GM20431 (cell line): ENCODE results near the gene KLF3.

Experiments
- in situ Hi-C: fragments of 300-500 bp; cut with MseI, MboI; formaldehyde crosslinking; loops from one replicate; pipeline ENCODE4 v1.15.0; 2020; ENCODE audit warnings: low sequenced_read_pairs; ENCODE audit not compliant: unreplicated experiment

KLF3 gene

DNA sequence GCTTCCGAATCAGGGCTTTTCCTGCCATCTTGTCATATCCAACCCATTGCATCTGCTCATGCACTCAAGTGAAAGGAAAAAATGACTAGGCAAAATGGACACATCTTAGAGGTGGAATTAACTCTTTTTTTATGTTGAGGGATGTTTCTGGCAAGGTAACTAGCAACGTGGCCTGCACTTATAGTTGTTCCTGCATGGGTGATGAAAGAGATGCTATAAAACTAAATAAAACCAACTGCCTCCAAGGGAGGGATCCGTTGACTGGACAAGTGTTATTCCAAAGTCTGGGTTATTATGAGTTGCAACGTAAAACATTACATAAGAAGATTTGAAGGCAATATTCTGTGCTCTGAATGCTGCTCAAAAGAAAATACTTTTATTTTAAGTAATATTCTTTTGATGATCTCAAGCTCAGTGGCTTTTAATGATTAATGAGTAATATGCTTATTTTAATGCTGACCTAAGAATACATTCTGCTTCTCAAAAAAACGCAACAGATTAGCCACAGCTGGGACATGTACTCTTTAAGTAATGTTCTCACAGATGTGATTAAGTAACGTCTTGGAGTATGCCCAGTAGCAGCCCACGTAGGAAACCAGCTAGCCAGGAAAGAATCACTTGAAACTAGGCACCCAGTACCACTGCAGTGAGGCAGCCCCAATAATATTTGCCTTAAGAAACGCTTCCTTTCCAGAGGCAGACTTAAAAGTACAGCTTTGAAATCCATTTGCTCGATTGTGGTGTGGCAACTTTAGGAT is 27.4 kb downstream of the KLF3 start:
- in situ Hi-C loops, result loop anchor here (25.0 kb wide), 1 partner anchor 629 kb away; no protein-coding TSS in a partner anchor

DNA sequence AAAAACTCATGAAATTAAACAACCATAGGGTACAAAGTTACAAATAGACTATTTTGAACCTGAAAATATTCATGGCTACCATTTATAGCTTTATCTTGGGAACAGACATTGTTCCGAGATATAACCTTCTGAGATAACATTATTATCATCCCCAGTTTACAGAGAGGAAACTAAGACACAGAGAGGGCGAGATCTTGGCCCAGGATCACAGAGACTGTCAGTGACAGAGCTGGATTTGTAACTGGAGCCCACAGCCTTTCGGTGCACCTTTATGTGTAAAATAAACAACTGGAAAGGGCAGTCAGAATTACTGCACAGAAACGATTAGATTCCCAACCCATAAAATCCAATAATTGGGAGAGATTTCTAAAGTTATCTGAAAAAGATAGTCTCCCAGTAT is 28.4 kb downstream of the KLF3 start:
- in situ Hi-C loops, result loop anchor here (25.0 kb wide), 1 partner anchor 630 kb away; no protein-coding TSS in a partner anchor

DNA sequence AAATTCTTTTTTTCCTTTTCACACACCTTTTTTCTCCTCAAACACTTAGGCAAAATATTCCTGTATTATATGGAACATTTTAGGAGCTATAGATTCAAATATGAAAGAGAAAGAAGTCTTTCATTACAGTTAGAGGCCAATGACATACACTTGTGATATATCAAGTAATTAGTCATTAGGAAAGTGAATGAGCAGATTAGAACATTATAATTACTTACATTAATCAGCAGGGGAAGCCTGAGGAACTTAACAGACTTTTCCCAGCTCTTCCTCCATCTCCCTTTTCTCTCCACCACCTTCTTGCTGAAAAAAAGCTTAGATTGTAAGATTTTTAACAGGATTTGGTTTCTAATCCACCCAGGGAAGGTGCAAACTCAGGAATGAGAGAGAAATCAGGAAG is 29.6 kb downstream of the KLF3 start:
- in situ Hi-C loops, result loop anchor here (25.0 kb wide), 1 partner anchor 631 kb away; no protein-coding TSS in a partner anchor

DNA sequence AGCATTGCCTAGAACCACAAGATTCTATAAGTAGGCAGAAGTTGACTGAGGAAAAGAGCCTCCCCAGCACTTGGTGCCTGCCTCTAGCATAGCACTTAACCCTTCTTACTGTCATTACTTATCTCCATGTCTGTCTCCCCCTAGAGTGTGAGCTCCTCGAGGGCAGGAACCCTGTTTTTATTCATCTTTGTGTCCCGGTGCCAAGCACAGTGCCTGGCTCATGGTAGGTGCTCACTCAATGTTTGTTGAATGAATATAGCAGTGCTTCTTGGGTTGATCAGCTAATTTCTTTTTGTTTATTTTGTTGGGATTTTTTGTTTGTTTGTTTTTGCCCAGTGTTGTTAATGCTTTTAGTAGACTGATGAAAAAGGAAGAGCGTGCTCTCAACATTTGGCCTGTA is 30.3 kb downstream of the KLF3 start:
- in situ Hi-C loops, result loop anchor here (25.0 kb wide), 1 partner anchor 632 kb away; no protein-coding TSS in a partner anchor

DNA sequence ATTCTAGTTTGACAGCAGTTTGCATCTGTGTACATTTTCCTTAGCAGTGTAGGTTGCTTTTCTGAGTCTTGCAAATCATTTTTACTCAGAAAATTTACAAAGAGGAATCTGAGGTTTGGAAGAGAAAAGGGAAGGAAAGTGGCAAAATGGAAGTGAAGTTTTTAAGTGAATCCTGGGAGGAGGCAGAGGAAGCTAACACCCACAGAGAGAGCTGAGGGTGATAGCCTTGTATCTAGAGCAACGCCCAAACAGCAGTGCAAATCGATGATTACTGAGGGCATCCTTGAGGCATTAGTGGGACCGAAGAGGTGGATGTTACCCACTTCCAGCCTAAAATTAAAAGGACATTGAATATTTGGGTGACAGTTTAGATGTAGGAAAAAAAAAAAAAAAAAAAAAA is 31.8 kb downstream of the KLF3 start:
- in situ Hi-C loops, result loop anchor here (25.0 kb wide), 1 partner anchor 634 kb away; no protein-coding TSS in a partner anchor

DNA sequence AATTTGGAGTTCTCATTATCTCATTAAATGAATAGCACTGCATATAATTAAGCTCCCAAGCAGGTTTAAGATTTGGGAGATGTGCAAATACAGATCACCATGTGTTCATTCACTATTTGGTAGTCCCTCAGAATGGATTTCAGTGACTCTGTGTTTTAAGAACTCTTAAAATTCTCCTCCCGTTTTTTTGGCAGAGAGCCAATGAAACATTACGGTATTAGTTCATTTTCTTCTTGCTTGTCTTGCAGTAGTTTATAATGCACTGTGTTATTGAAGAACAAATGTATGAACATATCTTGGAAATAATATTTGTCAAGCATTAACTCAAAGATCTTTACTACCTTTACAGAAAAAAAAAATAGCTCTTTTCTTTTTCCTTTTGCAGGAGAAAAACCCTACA is 32.7 kb downstream of the KLF3 start:
- in situ Hi-C loops, result loop anchor here (25.0 kb wide), 1 partner anchor 634 kb away; no protein-coding TSS in a partner anchor

DNA sequence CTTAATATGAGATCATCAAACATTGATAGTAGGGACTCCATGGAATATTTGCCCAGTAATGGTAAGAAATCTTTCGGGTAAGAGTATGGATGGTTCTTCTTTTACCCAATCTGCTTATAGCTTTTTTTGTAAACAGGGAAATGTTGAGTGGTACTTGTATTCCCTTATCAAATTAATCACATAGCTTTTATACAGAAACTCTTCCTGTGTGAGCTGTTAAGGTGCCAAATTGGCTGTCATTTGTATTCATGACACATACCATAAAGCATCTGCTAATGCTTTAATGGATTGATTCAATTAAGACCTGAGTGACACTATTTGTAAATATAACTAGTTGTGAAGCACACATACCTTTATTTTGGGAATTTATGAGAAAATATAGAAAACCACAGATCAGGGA is 34.2 kb downstream of the KLF3 start:
- in situ Hi-C loops, result loop anchor here (25.0 kb wide), 1 partner anchor 636 kb away; no protein-coding TSS in a partner anchor

DNA sequence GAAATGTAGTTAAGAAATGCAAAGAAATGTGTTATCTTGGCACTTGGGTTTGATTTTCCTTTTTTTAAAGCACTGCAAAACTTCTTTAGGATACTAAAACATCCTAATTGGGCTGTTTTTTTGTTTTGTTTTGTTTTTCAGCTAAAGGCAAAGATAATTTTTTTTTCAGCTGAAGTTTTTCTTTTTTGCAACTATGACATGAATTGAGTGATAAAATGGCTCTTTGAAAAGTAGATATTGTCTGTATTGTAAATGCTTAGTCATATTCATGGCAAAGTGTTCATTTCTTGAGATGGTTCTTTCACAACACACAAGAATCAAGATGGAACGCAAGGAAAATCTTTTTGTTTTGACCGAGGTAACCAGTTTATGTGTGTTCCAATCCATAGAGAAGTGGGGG is 35.1 kb downstream of the KLF3 start:
- in situ Hi-C loops, result loop anchor here (25.0 kb wide), 1 partner anchor 637 kb away; no protein-coding TSS in a partner anchor

DNA sequence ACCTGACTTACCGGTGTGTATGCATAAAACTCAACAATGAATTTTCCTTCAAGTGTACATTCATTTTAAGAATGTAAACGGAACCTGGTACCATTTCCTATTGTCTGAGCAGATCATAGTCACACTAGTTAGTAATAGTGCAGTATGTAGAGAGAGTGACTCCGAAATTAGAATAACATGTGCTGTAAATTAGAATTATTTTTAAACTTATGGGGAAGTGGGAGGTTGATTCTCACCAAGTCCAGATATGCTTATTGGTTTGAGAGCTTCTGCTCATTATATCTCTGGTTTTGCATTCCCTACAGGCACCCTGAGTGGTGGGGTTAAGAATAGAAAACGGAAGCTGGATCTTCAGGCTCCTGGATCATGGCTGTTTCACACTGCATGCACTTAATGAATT is 39.6 kb downstream of the KLF3 start:
- in situ Hi-C loops, result no loop called here

DNA sequence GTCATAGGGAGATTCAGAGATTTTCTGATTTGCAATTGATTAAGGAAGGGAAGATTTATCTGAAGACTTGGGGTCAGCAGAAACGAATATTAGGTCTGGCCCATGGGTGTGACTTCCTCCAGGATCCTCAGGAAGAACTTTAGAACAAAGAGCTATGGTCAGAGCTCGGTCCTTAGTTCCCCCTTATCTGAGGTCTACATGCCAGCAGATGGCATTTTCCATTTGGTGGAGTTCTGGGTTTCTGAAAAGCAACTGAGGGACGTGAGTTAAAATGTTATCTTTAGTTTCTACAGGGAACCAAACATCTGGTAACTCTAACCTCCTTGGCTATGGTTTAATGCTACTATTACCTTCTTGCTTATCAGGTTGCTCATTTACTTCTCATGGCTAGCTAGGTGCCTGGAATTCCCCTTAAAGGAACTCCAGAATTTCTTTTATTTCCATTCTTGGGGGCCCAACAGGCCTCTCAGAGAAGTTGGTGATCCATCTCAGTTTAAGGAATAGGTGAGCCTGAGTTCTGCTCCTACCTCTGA is 40.7 kb downstream of the KLF3 start:
- in situ Hi-C loops, result no loop called here

DNA sequence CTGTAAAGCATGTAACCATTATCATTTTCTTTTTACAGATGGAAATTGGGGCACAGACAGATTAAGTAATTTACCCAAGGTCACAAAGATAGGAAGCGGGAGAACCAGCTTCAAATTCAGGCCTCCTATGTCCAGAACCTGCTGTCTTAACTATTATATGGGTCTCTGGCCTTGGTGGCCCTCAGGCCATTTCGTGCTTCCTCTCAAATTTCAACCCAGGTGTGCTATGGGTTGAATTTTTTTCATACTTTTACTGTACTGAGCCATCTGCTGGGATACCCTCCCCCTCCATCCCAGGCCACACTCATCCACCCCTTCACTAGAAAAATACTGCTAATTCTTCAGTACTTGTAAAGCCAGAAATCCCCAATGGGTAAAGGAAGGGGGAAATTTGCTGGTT is 42.3 kb downstream of the KLF3 start:
- in situ Hi-C loops, result no loop called here

DNA sequence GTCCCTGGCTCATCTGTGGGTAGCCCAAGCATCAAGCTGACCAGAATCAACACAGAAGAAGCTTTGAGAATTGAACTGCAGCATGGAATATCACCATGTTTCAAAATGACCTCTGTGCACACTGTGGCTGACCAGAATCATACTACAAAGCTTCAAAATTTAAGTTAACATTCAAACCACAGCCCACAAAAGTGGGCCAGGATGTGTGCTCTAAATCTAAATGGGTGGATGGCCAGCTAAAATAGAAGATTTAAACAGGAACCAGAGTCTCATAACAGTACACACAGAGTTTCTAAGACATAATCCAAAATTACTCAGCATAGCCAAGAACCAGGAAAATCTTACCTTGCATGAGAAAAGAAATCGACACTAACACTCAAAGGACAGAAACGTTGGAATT is 46.1 kb downstream of the KLF3 start:
- in situ Hi-C loops, result no loop called here

DNA sequence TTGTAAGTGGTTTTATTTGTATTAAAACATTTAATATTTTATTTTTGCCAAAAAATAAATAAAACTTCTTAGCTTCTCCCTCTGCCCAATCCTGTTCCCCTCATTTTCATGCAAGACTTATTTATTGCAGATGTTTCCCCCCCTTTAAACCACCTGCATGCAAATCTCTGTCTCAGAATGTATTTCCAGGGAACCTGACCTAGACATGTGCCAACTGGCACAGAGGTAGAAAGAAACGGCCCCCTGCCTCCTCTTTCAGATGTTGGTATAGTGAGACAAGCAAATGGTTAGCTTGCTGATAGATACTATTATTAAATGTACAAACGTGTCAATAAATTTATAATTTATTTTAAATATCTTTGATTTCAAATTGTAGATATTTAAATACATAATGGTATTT is 47.1 kb downstream of the KLF3 start:
- in situ Hi-C loops, result no loop called here

DNA sequence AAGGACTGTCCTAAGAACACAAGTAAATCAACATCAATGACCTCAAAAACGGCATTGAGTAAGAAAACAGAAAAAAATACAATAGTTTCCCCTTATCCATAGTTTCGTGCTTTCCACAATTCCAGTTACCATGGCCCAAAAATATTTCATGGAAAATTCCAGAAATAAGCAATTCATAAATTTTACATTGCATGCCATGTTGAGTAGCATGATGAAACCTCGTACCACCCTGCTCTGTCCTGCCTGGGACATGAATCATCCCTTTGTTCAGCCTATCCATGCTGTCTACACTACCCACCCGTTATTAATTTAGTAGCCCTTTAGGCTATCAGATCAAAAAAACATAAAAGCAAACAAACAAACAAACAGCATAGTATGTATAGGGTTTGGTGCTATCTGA is 51.1 kb downstream of the KLF3 start:
- in situ Hi-C loops, result no loop called here

DNA sequence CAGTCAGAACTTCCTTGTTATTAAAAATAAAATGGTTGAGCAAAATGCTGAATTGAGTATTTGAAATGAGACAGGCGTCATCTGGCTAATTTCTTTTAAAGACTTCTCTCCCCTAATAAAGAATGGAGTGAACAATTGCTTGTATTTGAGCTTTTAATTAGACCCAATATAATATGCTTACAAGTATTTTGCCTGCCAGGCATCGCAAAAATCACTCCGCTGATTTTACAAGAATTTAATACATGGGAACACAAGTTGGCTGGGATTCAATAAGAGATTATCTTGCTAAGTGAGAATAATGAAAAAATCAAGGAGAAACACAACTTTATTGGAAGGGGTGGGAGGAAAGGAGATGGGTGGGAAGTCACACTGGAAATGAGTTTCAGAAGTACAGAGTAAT is 52.3 kb downstream of the KLF3 start:
- in situ Hi-C loops, result no loop called here

DNA sequence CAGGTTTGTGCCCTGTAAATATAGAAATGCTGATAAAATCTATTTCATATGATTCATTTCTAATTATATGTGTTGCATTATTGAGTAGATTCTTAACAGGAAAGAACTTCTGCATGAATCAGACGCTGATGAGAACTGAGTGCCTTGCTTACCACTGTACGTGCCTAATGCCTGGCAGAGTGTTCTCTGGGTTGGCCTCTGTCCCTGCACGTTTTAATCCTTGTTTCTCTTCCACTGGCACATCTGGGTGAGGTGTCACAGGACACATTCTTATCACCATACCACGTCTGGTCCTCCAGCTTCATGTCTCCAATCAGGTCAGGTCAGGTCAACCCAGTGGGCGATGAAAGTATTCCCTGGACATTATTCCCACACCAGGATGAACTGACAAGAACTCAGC is 53.6 kb downstream of the KLF3 start:
- in situ Hi-C loops, result no loop called here

DNA sequence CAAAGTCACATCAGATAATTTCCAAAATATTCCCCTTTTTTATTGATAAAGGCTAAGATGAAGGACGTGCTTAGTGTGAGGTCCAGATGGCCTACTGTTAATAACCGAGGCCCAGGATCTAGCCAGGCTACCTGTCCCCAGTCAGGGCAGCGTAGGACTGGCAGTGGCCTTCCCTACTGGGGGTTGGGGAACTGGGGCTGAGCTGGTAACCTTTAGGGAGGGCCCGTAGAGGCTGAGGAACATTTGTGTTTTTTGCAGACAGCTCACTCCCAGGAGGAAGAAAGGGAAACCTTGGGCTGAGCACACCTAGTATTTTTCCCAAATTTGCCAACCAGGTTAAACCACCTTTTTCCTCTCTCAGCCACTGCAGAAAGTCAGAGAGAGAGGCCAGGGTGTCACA is 59.1 kb downstream of the KLF3 start:
- in situ Hi-C loops, result no loop called here

DNA sequence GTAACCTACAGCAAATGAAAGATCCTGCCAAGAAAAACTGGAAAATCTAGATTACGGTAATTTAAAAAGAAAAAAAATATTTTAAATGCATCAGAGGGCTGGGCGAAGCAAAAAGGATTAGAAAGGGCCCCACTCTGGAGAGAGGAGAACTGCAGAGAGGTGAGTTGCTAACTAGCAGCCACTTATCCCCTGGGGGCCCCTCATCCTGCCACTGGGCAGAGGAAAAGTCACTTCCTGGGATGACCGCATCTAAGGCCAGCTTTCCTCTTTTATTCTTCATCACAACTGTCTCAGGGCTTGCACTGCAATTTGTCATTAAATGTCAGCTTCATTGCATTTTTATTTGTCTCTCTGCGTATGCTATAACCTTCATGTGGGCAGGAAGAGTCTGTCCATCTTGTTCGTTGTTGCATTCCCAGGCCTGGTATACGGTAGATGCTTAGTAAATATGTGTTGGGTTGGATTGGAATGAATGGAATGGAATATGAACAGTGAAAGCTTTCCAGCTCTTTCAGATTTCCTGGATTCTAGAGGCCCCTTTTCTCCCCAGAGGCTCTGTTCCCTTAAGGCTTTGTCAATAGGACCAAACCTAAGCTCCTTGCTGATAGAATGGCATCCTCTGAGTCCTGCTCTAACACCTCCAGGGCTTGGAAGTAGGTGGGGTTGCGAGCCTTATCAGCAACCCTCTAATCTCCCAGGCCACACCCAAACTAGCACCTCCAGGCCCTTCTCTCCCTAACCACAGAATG is 59.9 kb downstream of the KLF3 start:
- in situ Hi-C loops, result no loop called here

DNA sequence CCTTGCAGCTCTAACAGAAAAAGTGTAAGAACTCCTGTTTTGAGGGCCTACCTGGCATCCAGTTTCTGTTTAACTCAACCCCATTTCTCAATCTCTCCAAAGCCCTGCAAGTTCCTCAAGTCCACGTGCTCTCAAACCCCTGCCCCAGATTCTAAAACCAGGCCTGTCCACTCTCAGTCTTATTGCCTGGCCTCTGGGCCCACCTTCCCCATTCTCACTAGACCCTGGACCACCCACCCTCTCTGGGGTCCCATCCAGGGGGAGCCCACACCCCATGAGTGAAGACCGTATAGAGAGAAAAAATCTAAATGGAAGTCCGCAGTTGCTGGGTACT is 60.4 kb downstream of the KLF3 start:
- in situ Hi-C loops, result no loop called here

DNA sequence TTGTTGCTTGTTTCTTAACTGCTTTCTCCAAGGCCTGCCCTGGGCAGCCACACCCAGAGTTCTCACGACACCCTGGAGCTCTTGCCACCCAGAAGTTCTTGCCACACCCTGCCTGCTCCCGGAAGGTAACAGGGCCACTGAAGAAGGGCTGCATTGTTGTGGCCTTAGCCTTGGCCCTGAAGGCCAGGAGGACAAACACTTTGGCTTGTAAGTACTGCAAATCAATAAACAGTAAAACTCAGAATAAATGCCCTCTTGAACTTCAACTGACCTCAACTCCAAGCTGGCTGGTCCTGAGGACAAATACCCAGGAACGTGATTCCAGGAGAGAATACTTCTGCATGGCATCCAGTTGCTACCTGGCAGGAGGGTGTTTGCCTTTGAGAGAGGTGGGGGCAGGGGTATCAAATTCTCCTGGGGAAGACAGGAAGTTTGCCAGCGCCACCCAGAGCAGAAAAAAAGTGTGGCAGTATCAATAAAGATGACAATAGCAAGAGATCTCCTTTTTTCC is 64.7 kb downstream of the KLF3 start:
- in situ Hi-C loops, result no loop called here

DNA sequence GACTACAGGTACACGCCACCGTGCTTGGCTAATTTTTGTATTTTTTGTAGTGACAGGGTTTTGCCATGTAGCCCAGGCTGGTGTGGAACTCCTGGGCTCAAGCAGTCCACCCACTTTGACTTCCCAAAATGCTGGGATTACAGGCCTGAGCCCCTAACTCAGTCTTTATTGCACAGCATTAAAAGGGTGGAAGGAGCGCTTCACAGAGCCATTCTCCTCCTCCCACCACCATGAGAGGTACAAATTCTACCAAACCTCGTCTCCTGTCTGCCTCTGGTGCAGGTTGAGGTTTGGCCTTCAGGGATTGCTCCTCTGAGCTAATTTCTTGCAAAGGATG is 66.5 kb downstream of the KLF3 start:
- in situ Hi-C loops, result no loop called here
